ENCODE data around the gene ACACB.

DNA sequence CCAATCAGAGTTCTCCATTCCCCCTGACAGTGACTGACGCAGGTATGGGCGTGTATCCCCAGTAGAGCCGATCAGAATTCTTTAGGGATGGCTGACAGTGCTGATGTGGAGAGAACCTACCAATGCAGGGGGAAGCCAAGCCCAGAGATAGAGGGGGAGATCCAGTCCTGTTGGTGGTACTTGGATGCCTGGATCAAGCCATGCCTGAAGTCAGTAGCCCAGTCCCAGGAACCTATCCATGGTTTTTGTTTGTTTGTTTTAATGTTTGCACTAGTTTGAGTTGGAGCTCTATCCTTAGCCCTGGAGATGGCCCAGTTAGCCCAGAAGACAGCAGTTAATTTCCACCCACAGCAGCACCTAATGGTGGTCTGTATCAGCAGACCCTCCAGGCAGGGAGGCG is 152.5 kb downstream of the ACACB start:
- TF ChIP-seq, protein P1, sequence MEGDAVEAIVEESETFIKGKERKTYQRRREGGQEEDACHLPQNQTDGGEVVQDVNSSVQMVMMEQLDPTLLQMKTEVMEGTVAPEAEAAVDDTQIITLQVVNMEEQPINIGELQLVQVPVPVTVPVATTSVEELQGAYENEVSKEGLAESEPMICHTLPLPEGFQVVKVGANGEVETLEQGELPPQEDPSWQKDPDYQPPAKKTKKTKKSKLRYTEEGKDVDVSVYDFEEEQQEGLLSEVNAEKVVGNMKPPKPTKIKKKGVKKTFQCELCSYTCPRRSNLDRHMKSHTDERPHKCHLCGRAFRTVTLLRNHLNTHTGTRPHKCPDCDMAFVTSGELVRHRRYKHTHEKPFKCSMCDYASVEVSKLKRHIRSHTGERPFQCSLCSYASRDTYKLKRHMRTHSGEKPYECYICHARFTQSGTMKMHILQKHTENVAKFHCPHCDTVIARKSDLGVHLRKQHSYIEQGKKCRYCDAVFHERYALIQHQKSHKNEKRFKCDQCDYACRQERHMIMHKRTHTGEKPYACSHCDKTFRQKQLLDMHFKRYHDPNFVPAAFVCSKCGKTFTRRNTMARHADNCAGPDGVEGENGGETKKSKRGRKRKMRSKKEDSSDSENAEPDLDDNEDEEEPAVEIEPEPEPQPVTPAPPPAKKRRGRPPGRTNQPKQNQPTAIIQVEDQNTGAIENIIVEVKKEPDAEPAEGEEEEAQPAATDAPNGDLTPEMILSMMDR (conservative IDR thresholded peaks at IDR 0.05; ENCODE audit: low read depth, low read length) = no peak
- TF ChIP-seq EZH2 (IDR thresholded peaks at IDR 0.05; ENCODE audit: borderline replicate concordance, low read depth, low read length, poor library complexity, severe bottlenecking) = no peak

Data from A673 (cell line).